ENCODE data around the gene SPANXC.
"Not testable (repeated sequence)": the region's sequence is repeated elsewhere in the genome, so short reads cannot be mapped to it uniquely, and the experiment has no call there.

SPANXC gene

GRCh38 chrX:141242417-141242816 lies at the start of gene SPANXC:
Gene SPANXC, minus strand, starts transcription at chrX:141242517. Its CDS starts 60 bp downstream, at chrX:141242457.
- not testable (repeated sequence) for DNase-seq

GRCh38 chrX:141279476-141279875 lies 37.2 kb upstream of the SPANXC start:
- no peak for DNase-seq

GRCh38 chrX:141278306-141278705 lies 36.0 kb upstream of the SPANXC start:
- DNase-seq, result peak in 1 of 2 donors; percentile 3

- DNase-seq, result no peak
Measured at GRCh38 chrX:141258080-141258479, 15.8 kb upstream of the SPANXC start.

GRCh38 chrX:141221611-141222010 lies 20.7 kb downstream of the SPANXC start:
- no peak for DNase-seq

GRCh38 chrX:141220342-141221008 lies 21.8 kb downstream of the SPANXC start:
- no peak for DNase-seq

GRCh38 chrX:141214196-141214595 lies 28.1 kb downstream of the SPANXC start:
- no peak for DNase-seq

- no peak for DNase-seq
Measured at GRCh38 chrX:141201962-141202361, 40.4 kb downstream of the SPANXC start.
